GM18907 (cell line): ENCODE results near the gene GRIA1.

Experiments used
- ATAC-seq: cut with Tn5 transposase; IDR thresholded peaks from one replicate; pipeline ENCODE4 v1.9.1; 2021; ENCODE audit warnings: mild to moderate bottlenecking, moderate library complexity; ENCODE audit not compliant: unreplicated experiment

The GRIA1 gene

DNA sequence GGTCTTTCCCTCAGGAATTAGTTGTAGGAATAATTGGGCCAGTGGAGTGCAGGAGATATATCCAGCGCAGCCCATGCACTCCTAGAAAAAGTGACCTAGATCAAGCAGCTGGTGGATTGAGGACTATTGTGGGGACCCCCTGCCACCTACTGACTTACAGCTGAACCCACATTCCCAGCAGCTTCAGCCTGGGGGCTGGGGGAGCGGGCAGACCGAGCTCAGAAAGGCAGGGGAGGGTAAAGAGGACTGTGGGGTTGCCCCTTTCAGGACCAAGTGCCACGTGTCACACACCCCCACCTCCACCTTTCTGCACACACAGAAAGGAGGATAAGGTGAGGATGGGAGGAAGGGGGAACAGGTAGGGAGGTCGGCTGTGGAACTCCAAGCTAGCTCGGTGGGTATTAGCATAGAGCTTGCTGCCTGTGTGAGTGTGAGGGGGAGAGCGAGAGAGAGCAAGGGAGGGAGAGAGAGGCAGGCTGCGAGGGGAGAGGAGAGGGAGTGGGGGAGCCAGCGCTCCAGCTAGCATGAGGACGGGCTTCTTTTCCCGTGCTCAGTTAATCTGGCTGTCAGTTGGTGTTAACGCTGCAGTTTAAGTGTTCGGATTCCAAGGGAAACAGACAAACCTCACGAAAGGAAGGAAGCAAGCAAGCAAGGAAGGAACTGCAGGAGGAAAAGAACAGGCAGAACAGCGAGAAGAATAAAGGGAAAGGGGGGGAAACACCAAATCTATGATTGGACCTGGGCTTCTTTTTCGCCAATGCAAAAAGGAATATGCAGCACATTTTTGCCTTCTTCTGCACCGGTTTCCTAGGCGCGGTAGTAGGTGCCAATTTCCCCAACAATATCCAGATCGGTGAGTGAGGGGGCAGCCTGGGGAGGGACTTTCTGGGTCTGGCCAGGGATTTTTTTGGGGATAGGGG lies at the start of gene GRIA1:
Gene GRIA1 (plus strand): TSS at position 553 of the 920 bp plus-strand sequence.
- no peak for ATAC-seq

DNA sequence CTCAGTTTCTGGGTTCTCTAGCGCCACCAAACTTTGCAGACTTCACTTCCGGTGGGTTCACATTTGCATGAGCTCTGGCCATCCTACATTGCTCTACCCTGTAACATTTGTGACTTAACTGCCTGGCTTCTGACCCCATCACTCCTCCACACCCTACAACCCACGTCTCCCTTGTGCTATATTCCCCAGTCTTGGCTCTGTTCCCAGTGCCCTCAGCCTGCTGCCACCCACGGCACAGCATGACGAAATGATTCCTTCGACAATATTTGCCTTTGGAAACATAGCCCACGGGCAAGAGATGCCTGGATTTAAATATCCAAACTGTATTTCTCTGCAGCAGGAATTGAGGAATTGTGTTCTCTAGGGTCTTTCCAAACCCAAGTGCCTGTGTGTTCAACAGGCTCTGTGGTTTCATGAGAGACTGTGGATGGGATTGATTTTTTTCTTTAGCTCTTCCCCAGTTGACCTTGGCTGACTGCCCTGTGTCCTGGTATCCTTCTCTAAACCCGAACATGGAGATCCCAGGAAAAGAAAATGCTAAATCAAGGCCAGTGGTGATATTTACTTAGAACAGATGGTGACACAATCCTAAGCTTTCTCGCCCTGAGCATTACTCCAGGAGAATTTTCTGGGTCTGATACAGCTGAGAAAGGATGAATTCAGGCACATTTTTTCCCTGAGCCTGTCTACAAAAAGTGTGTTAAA lies 44.4 kb upstream of the GRIA1 start:
- ATAC-seq = no peak

DNA sequence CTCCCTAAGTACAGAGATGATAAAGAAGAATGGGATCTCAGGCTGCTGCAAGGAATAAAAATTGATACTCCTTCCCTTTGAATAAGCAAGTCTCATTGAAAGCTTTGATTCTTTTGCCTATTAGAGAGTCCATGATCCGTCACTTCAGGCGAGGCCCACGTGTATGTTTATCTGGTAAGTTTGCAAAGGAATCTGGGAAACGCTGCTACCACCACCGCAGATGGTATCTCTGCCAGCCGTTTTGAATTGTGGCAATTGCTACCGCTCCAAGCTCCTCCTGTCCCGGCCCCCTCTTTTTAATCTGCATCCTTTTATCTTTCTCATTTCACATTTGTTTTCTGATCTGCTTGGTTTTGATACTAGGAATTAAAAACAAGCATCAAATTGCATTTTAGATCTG lies 42.9 kb upstream of the GRIA1 start:
- no peak for ATAC-seq

DNA sequence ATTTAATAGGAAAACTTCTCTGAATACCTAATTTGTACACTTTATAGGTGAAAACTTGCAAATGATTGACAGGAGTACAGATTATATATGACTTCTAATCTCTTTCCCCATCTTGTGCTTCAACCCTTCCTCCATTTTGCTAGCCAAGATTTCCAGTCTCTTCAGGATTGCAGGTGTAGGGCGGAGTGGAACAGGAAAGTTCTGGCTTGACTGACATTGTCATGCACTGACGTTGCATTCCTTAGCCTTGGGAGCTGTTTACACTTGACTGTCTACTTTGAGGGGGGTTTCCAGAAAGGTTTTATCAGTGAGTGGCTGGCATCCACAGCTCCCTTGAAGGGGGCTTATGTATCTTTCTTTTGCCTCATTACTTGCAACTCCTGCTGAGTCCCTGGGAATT lies 34.1 kb upstream of the GRIA1 start:
- no peak for ATAC-seq

GRCh38 chr5:153456993-153457392 lies 33.5 kb upstream of the GRIA1 start:
- no peak for ATAC-seq

DNA sequence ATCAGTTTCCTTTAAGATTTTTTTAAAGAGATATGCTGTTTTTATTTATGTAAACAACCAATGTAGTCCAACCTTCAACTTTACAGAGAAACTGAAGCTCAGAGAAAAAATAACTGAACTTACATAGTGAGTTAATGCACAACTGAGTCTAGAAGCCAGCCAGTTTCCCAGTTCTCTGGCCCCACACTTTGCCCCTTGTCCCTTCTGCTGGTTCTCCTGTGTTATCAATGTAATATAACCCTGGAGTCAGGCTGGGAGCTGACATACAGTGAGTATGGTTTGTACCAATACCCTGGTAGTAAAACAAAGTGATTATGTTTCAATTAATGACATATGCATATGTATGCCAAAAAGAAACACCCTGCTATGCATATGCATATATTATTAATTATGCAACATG lies 32.2 kb upstream of the GRIA1 start:
- ATAC-seq = no peak

DNA sequence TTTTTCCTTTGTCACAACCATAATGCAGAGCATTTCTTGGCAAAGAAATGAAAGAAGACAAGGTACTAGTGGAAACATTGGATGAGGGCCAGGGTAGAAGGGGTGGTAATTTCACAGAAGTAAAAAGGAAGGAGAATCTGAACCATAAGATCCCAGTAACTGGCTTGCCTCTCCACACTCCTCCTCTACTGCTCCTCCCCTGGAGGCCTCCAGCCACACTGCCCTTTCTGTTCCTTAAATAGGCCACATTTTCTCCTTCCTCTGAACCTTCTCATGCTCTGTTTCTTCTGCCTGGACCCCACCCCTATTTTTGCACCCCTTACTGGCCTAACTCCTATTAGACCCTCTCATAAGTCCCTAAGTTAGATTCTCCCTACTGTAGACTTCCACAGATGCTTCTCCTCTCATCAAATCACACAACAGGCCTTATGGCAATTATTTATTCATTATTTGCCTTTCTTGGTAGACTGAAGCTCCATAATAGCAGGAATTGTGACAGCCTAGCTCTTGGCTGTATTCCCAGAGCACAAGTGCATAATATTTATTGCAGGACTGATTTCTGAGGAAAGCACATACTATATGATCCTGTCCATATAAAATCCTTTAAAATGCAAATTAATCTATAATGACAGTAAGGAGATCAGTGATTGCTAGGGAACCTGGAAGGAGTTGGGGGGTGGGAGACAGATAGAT lies 31.3 kb upstream of the GRIA1 start:
- no peak for ATAC-seq

DNA sequence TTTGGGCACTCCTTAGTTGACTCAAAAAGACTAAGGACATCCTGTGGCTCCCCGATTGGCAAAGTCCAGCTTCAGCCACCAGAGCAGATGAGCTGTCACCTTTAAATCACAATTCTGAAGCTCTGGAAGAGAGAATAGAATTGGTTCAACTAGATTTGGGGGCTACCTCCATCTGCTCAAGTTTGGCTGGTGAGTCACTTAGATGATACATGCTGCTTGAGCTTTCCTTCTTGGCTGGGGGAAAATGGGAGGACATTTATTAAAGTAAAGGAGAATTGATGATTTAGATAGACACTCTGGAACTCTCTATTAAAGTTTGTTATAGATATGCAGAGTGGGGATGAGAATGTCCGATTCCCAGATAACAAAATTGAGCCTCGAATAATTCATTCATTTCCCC lies 30.0 kb upstream of the GRIA1 start:
- ATAC-seq = no peak

DNA sequence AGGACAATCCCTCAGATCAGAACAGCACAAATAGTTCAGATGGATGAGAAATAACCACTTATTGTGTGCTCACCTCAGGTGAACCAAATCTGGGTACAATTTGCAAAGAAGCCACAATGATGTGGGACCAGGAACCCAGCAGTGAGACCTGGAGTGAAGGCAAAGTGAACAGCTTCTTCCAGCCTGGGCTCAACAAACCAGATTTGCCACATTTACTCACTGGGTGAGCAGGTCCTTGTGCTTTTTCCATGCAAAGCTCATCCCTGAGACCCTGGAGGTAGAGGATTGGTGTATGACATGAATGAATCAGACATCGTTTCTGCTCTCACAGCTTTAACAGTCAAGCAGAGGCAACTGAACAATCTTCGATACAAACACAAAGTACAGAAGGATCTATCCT lies 29.1 kb upstream of the GRIA1 start:
- ATAC-seq = no peak

DNA sequence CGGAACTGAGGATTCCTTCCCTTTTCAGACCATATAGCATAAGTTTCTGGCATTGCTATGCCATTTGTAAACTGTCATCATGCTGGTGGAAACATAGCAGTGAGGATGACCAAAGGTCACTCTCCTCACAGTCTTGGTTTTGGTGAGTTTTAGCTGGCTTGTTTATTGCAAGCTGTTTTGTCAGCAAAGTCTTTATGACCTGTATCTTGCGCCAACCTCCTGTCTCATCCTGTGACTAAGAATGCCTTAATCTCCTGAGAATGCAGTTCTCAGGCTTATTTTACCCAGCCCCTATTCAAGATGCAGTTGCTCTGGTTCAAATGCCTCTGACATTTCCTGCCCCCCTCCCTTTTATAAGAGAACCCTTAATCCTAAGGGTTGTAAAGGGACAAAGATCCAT lies 26.7 kb upstream of the GRIA1 start:
- no peak for ATAC-seq

- no peak for ATAC-seq
Measured at GRCh38 chr5:153467546-153467945, 22.9 kb upstream of the GRIA1 start.

DNA sequence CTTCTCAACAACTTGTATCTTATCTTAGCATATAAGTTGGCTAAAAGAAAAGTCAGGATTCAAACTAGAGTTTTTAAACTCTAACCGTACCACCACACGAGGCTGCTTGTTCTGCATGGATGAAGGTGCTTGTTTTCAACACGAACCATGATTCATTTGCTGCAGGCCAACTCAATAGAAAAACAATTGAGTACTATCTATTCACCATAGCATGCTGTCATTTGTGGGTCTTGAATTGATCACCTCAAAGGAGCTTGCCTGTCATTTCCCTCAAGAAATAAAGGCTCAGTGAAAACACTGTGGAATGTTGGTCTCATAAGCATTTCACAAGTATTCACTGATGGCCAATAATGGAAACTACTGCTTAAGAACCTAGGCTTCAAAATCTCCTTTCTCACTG lies 21.0 kb upstream of the GRIA1 start:
- no peak for ATAC-seq

- ATAC-seq = no peak
Measured at GRCh38 chr5:153470736-153471135, 19.7 kb upstream of the GRIA1 start.

DNA sequence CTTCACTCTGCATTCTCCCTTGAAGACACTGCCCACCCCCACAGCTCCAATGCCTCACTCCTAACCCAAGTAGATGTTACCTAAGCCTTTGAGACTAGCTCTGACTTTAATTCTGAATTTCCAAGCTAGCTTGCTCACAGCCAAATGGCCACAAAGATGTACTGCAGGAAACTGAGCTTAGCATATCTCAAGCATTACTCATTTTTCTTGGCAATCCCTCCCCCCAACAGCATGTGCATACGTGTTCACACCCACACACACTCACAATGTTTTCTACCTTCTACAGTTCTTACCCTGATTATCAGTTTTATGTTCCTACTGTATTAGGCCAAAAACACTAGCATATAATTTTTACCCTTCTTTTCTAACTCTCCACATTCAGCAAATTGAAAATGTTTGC lies 13.7 kb upstream of the GRIA1 start:
- no peak for ATAC-seq

GRCh38 chr5:153480401-153480800 lies 10.1 kb upstream of the GRIA1 start:
- peak; percentile 98 for ATAC-seq

DNA sequence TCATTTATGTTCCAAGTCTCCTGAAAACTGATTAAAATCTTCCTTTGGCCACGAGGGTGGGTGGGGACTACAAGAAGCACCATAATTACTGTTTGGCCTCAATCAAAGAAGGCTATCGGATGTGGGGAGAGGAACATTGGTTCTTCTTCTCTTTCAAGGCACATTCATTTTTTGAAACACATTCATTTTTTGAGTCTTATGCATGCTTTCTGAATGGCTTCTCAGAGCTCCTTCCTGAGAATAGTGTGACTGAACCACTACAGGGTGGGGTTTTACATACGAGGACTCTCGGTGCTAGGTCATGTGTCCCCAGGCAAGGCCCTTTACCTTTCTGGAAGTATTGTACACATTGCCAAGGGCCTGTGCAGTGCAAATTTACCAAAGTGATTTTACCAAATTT lies 7.0 kb upstream of the GRIA1 start:
- ATAC-seq = no peak

DNA sequence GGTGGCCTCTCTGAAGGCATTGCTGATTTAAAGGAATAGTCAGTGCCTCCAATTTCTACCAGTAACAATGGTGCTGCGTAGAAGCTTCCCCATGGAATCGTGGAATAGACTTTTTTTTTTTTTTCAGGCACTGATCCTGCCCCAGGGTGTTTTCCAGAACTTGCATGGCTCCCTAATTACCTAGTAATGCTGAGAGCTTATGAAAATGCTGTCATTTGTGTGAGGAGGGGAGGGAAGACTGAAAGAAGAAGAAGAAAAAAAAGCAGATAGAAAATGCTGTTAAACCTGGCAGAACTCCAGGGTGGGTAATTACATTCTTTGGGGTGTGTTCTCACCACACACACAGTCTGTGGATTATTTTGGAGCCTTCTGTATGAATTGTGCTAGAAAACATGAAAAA lies 4.8 kb upstream of the GRIA1 start:
- ATAC-seq = no peak

DNA sequence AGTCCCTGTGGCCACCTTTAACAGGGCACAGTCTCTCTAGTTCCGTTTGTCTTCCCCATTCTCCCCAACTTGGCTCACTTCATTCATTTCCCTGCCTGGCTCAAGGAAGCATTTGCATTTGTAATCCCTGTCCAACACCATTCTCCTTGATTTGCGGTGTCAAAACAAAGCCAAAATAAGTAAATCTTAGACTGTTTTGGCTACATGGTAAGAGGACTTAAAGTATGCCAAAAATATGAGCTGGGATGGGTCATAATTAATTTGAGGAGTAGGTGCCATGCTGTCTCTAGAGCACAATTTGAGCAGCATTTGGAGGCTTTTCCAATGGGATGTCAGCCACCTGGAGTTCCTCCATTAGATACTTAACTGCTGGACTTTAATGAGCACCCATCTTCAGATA lies 3.7 kb upstream of the GRIA1 start:
- ATAC-seq = no peak

- no peak for ATAC-seq
Measured at GRCh38 chr5:153489611-153490010, 859 bp upstream of the GRIA1 start.

- no peak for ATAC-seq
Measured at GRCh38 chr5:153491038-153491744, 721 bp downstream of the GRIA1 start.

GRCh38 chr5:153491856-153492255 lies 1.4 kb downstream of the GRIA1 start:
- no peak for ATAC-seq
